Smooth muscle cell (in vitro differentiated cells): ENCODE data around the gene WTAP. TPM values are rescaled to one million over a fixed set of nuclear protein-coding genes. Genes with fewer than 3 reads are reported as not detected.
"Not testable (repeated sequence)": the region's sequence is repeated elsewhere in the genome, so short reads cannot be mapped to it uniquely, and the experiment has no call there.

Source experiments
- DNase-seq: peaks from one replicate; lab custom pipeline; 2025; ENCODE audit not compliant: unreplicated experiment; lab: John Stamatoyannopoulos, UW
- H2AFZ ChIP-seq: fragments of 200-600 bp; sonication (generic); 2 replicates; pipeline ENCODE4 v1.6.0; 2016; ENCODE audit warnings: antibody characterized with exemption, low read depth, mild to moderate bottlenecking
- H3F3A ChIP-seq: fragments of 200-600 bp; sonication (generic); 2 replicates; pipeline ENCODE4 v1.6.0; 2017; ENCODE audit warnings: antibody characterized with exemption, low read depth
- H3K27ac ChIP-seq: fragments of 200-600 bp; sonication (generic); 2 replicates; pipeline ENCODE4 v1.5.1; 2016; ENCODE audit warnings: low read depth, mild to moderate bottlenecking
- H3K27me3 ChIP-seq: fragments of 200-600 bp; sonication (generic); 2 replicates; pipeline ENCODE4 v1.6.1; 2016; ENCODE audit warnings: low read depth, mild to moderate bottlenecking
- H3K36me3 ChIP-seq: fragments of 200-600 bp; sonication (generic); 2 replicates; pipeline ENCODE4 v1.5.1; 2016; ENCODE audit warnings: low read depth
- H3K4me1 ChIP-seq: fragments of 200-600 bp; sonication (generic); 2 replicates; pipeline ENCODE4 v1.5.1; 2016; ENCODE audit warnings: low read depth
- H3K4me2 ChIP-seq: fragments of 200-600 bp; sonication (generic); 2 replicates; pipeline ENCODE4 v1.6.0; 2016; ENCODE audit warnings: mild to moderate bottlenecking
- H3K4me3 ChIP-seq: fragments of 200-600 bp; sonication (generic); 2 replicates; pipeline ENCODE4 v1.5.1; 2016; ENCODE audit warnings: mild to moderate bottlenecking
- H3K79me2 ChIP-seq: fragments of 200-600 bp; sonication (generic); 2 replicates; pipeline ENCODE4 v1.6.0; 2016; ENCODE audit warnings: low read depth, mild to moderate bottlenecking
- H3K9ac ChIP-seq: fragments of 200-600 bp; sonication (generic); 2 replicates; pipeline ENCODE4 v1.6.0; 2016; ENCODE audit warnings: low read depth
- H3K9me3 ChIP-seq: fragments of 200-600 bp; sonication (generic); replicated peaks from 2 replicates; pipeline ENCODE4 v1.5.1; 2016; ENCODE audit warnings: low read depth
- H4K20me1 ChIP-seq: fragments of 200-600 bp; sonication (generic); 2 replicates; pipeline ENCODE4 v1.6.0; 2016; ENCODE audit warnings: low read depth
- CTCF ChIP-seq: fragments of 200-600 bp; sonication (generic); IDR thresholded peaks from 2 replicates; pipeline ENCODE4 v1.5.1; 2017; ENCODE audit warnings: borderline replicate concordance, mild to moderate bottlenecking, antibody characterized with exemption; ENCODE audit not compliant: insufficient read depth, poor library complexity, severe bottlenecking
- WGBS: methylation state at CpG from one replicate; pipeline ENCODE4 v1.1.7; 2016; ENCODE audit warnings: low lambda C conversion rate; 5-methylcytosine and 5-hydroxymethylcytosine counted together
- polyA plus RNA-seq: library from polyadenylated mRNA; unstranded; fragments of >200 nt; fragmentation: Nextera tagmentation; extraction: Ambion mirVana; gene quantifications from 2 replicates; pipeline ENCODE4 v1.2.1, GENCODE V29; 2016
- total RNA-seq: library from RNA; depleted of rRNA; stranded (reverse); fragments of >200 nt; gene quantifications from 2 replicates; pipeline ENCODE4 v1.2.3, GENCODE V29; 2014

The WTAP gene
- total and polyA plus RNA-seq, 2 experiments from 2014 or later = 39.4 to 90.2 TPM

GRCh38 chr6:159686703-159687102, 40.6 kb upstream of the WTAP start:
- H3K36me3 ChIP-seq = peaks cover 3% of the 10 kb centered on the region
- WGBS = 93% methylated on average over 3 of the region's 3 CpGs
- H3K9me3 ChIP-seq = no peaks in the 10 kb centered on the region
- H3K27me3 ChIP-seq = no peaks in the 10 kb centered on the region
- peaks cover 18% of the 10 kb centered on the region for H3K79me2 ChIP-seq
- peaks cover 8% of the 10 kb centered on the region for H3K4me1 ChIP-seq
- H3K27ac ChIP-seq = no peak overlapping the region
- H3F3A ChIP-seq = peaks cover 6% of the 10 kb centered on the region
- H4K20me1 ChIP-seq = peaks cover 2% of the 10 kb centered on the region
- DNase-seq = no peak
- TF ChIP-seq CTCF = no peak
- H3K4me2 ChIP-seq = no peak overlapping the region
- no peak overlapping the region for H2AFZ ChIP-seq
- no peak overlapping the region for H3K4me3 ChIP-seq
- H3K9ac ChIP-seq = no peak overlapping the region

- DNase-seq = no peak
- no peak overlapping the region for H3K4me2 ChIP-seq
- no peaks in the 10 kb centered on the region for H3K9me3 ChIP-seq
- no peak overlapping the region for H3K9ac ChIP-seq
- H3K79me2 ChIP-seq = peaks cover 24% of the 10 kb centered on the region
- H3K4me3 ChIP-seq = no peak overlapping the region
- no peak for TF ChIP-seq CTCF
- H2AFZ ChIP-seq = no peak overlapping the region
- peaks cover 8% of the 10 kb centered on the region for H4K20me1 ChIP-seq
- WGBS = 98% methylated on average over 9 of the region's 9 CpGs
- no peaks in the 10 kb centered on the region for H3K27me3 ChIP-seq
- peaks cover 3% of the 10 kb centered on the region for H3K36me3 ChIP-seq
- H3K27ac ChIP-seq = no peak overlapping the region
- peaks cover 15% of the 10 kb centered on the region for H3K4me1 ChIP-seq
- peaks cover 9% of the 10 kb centered on the region for H3F3A ChIP-seq
These were observed 40.0 kb upstream of the WTAP start for GRCh38 chr6:159687341-159687740.

- 92% methylated on average over 5 of the region's 5 CpGs for WGBS
- H2AFZ ChIP-seq = no peak overlapping the region
- no peak overlapping the region for H3K9ac ChIP-seq
- H4K20me1 ChIP-seq = peaks cover 9% of the 10 kb centered on the region
- no peak for DNase-seq
- peaks cover 3% of the 10 kb centered on the region for H3F3A ChIP-seq
- H3K27ac ChIP-seq = no peak overlapping the region
- no peak overlapping the region for H3K4me2 ChIP-seq
- H3K36me3 ChIP-seq = peaks cover 3% of the 10 kb centered on the region
- H3K79me2 ChIP-seq = peaks cover 26% of the 10 kb centered on the region
- peaks cover 15% of the 10 kb centered on the region for H3K4me1 ChIP-seq
- H3K4me3 ChIP-seq = no peak overlapping the region
- H3K27me3 ChIP-seq = no peaks in the 10 kb centered on the region
- H3K9me3 ChIP-seq = no peaks in the 10 kb centered on the region
- TF ChIP-seq CTCF = no peak
These were observed 38.9 kb upstream of the WTAP start for GRCh38 chr6:159688266-159688905.

GRCh38 chr6:159689001-159689400, 38.3 kb upstream of the WTAP start:
- no peak overlapping the region for H3K4me3 ChIP-seq
- no peak overlapping the region for H2AFZ ChIP-seq
- H3K9ac ChIP-seq = no peak overlapping the region
- H3K27me3 ChIP-seq = no peaks in the 10 kb centered on the region
- H3K4me2 ChIP-seq = no peak overlapping the region
- no peak for DNase-seq
- H3K79me2 ChIP-seq = peaks cover 26% of the 10 kb centered on the region
- H3F3A ChIP-seq = peaks cover 3% of the 10 kb centered on the region
- H3K27ac ChIP-seq = no peak overlapping the region
- peaks cover 3% of the 10 kb centered on the region for H3K36me3 ChIP-seq
- no peaks in the 10 kb centered on the region for H3K9me3 ChIP-seq
- H3K4me1 ChIP-seq = peaks cover 19% of the 10 kb centered on the region
- 100% methylated on average over 6 of the region's 6 CpGs for WGBS
- H4K20me1 ChIP-seq = peaks cover 9% of the 10 kb centered on the region
- no peak for TF ChIP-seq CTCF

GRCh38 chr6:159690135-159690534, 37.2 kb upstream of the WTAP start:
- not testable (repeated sequence) for H3K27me3 ChIP-seq, H3K9ac ChIP-seq, H3K27ac ChIP-seq, H4K20me1 ChIP-seq, DNase-seq, H3K36me3 ChIP-seq, H3K9me3 ChIP-seq, H3K4me2 ChIP-seq, H3F3A ChIP-seq, H2AFZ ChIP-seq
- Histone ChIP-seq H3K79me2 (peaks cover 26% of the 10 kb centered on the region), H3K4me3 (peak overlapping the region; percentile 97), H3K4me1 (peaks cover 21% of the 10 kb centered on the region)
- 95% methylated on average over 13 of the region's 13 CpGs for WGBS
